GM18858 (cell line): ENCODE data around the gene PRKCE.

Source experiments
- ATAC-seq: cut with Tn5 transposase; IDR thresholded peaks from one replicate; pipeline ENCODE4 v1.9.1; 2021; ENCODE audit not compliant: unreplicated experiment

Gene PRKCE

DNA sequence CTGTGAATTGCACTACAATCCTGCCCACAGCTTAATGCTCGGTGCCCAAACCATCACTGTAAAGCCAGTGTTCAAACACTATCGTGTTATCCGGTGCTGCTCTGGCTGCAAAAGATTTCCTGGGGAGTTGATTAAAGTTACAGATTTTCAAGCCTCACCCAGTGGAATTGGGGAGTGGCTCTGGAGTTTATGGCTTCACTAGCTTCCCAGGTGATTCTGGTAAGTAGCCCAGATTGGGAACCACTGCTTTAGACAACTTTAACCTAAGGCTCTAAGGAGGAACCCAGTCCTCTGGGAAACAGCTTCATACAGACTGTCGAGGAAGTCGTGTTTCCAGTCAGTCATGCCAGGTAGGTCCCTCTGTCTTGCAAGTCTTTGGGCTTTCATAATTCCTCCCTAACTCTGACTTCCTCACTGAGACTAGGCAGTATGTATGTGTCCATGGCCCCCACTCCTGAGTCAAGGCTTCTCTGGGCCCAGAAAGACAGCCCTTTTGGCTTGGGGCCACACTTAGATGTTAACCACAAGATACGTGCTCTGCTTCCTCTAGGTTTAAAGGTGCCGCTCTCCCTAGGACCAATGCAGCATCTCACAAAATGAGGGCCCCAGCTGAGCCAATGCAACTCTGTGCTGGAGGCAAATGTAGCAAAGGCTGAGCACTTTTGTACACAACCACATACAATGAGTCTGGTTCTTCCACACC is 299.7 kb downstream of the PRKCE start:
- ATAC-seq = no peak

DNA sequence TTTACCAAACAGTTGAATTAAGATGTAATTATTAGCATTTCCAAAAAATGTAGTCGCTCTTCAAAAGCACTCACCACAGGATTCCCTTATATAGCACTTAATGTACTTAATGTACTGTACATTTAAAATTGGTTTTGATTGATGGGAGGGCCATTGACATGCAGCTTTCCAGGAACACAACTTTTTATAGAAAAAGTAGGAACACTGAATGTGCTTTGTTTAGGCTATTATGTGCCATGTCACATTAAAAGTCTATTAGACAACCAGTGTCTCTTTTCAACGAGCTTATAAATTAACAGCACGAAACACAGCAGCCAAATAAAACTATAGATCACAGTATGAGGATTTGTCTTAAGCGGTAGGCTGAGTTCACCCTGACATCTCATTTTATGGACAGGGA is 301.1 kb downstream of the PRKCE start:
- no peak for ATAC-seq

DNA sequence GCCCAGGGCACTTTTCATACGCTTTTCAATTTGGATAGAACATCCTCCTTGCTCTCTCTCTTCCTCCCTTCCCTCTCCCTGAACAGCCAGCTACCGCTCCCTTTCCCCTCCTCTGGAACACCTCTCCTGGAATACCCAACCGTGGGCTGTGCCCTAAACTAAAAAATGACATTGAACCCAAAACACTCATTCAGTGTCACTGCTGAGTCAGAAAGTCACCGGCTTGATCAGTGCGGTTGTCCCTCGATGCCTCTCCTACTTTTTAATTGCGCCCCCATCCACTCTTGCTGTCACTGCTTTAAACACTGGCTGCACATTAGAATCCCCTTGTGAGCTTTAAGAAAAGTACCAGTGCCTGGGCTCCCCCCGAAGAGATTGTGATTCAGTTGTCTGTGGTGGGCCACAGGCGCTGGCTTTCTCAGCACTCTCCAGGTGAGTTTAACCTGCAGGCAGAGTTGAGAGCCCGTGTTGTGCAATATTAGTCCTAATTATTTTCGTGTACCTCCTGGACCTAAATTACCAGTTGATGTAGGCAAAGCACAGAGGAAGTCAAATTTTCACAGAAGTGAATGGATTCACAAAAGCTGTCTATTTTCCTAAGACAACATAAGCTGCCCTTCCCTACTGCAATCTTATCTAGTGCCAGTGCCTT is 302.0 kb downstream of the PRKCE start:
- ATAC-seq = no peak

DNA sequence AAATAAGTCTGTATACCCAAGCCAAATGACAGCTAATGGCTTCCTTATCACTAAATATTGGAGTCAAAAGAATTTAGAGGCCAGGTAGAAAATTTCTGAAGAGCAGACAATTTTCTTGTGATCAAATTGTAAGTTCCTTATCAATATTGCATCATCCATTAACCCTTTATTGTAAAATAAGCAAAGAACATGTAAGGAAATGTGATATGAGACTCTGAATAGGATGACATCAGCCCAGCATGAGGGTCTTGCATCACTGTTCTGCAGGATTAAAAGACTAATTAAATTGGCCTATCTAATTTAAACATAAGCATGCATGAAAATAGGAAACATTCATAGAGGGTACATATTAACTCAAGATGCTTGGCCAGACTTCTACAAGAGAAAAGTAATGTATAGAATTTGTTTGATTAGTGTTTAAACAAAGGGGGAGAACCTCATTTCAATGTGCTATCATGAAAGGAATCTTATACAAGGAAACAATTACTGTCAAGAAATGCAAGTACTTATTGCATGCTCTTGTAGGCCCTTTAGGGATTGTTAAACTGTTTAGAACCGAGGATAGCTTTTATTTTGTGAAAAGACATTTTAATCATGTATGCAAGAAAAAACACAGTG is 302.9 kb downstream of the PRKCE start:
- no peak for ATAC-seq

DNA sequence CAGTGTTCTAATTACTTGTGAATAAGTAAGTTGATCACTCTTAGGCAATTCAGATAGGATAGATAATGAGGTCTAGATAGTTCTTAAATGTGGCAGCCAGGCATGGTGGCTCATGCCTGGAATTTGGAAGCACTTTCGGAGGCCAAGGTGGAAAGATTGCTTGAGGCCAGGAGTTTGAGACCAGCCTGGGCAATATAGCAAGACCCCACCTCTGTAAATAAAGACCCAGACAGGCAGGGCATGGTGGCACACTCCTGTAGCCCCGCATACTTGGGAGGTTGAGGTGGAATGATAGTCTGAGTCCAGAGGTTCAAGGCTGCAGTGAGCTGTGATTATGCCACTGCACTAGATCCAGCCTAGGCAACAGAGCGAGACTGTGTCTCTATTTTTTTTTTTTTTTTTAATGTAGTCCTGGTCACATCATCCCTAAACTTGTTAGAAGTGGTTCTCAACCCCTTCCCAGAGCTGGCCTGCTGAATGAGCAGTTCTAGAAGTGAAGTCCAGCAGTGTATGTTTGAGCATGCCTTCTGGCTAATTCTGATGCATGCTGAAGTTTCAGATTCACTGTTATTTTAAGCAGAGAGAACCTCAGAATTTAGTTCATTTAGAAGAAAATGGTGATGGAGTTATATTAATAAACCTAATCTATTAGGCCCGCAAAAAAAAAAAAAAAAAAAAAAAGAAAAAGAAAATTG is 306.2 kb downstream of the PRKCE start:
- ATAC-seq = no peak

DNA sequence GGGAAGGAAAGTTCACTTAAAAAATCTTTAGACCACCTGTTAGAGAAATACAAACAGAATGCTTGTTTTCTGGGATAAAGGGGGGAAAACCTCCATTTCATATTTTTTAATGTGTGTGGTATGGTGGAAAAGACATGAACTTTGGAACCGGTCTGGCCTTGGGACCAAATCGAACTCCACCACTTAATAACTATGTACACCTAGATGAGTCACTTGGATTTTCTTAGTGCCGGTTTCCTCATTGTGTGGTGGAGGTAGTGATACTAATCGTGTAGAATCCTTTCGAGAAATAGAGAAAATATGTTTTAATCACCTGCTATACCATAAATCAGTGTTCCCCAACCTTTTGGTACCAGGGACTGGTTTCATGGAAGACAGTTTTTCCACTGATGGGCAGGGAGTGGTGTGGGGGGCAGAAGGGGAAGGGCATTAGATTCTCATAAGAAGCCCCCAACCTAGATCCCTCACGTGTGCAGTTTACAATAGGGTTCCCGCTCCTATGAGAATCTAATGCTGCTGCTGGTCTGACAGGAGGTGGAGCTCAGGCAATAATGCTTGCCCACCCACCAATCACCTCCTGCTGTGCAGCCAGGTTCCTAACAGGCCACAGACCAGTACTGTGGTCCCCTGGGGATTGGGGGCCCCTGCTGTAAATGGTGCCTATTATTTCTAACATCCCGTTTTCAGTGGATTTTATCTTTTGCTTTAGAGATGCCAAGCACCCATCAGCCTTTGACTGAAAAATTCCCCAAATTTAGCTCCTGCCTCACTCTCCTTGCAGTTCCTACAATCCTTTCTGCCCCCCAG is 308.8 kb downstream of the PRKCE start:
- no peak for ATAC-seq

DNA sequence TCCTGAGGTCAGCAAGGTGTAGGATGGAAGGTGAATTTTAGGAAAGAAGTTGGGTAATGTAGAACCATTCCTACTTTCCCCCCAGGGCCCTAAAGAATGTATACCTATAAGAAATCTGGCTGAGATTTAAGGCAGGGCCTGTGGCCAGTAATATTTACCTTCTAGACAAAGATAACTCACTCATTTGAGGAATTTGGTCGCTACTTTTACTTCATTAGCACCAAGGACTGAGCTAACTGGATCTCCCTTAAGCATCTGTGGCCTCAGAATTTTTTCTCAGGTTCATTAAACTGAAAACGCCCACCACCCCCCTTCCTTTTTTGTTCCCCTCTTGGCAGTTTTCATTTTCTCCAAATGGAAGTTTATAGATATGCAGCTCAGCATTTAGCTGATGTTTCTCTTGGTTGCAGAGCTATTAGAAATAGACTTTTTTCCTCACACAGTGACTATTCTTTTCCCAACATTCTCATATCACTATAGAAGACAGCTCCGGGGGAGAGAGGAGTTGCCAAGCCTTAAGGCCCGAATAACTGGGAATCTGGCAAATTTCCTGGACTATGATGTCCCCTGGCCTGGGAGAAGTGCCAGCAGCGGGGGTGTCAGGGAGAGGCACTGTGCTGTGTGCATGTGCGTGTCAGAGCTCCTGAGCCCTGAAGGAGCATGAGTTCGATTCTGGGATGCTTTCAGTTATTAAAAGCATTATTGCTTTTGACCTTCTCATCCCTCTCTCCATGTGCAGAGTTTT is 310.9 kb downstream of the PRKCE start:
- ATAC-seq = no peak

DNA sequence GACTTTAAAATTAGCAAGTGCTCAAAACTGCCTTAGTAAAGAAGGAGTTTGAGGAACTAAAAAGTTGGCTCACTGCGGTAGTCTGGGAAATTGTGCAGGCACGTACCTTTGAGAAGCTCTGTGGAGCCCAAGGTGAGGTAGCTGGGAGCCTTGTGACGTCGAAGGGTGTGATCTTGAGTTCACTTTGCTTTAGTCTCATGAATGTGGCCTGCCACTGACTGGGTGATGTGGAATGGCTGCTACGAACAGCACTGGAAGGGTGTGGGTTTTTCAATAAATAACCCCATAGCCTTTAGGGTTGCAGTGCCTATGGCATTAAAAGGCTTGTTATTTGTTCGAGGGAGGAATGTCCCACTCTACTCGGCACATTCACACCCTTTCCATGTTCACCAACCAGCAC is 312.3 kb downstream of the PRKCE start:
- ATAC-seq = no peak

DNA sequence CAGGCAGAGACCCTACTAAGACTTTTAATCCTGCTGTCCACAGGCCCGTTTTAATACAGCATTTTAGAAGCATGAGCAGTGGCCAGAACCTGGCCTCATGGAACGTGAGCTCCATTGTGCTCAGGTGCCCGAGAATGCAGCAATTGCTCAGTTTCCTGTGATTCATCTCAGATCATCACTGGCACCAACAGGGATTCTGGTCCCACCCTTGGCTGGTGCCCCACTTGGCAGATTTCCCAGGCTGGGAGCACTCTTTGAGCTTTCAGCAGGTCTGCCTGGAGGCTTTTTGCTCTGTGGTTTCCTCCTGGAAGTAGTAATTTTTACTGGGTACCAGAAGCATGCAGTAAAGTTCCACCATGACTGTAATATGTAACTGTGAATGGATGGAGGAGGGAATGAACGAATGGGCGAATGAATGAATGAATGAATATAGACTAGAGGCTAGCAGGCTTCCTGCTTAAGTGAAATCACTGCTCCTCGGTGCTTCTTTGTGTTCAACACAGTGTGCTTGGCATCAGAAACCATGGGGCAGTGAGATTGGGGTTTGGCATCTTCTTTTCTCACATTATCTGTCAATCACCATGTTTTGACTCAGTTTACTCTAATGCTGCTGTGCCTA is 312.9 kb downstream of the PRKCE start:
- no peak for ATAC-seq

DNA sequence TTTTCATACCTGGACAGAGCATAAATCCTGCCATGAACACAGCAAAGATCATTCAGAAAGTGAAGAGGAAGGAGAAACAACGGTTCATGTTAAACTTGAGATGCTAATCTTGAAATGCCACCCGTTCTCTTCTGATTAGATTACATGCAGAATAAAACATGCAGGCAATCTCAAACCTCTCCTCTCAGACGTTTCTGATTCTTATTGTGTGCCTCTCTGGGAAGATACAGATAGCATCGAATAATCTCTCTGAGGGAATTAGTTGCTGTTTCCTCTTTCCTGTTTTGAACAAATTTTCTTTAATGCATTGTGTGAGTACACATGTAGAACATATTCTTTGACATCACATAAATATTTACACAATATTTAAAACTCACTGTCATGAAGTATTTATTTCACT is 313.4 kb downstream of the PRKCE start:
- no peak for ATAC-seq

DNA sequence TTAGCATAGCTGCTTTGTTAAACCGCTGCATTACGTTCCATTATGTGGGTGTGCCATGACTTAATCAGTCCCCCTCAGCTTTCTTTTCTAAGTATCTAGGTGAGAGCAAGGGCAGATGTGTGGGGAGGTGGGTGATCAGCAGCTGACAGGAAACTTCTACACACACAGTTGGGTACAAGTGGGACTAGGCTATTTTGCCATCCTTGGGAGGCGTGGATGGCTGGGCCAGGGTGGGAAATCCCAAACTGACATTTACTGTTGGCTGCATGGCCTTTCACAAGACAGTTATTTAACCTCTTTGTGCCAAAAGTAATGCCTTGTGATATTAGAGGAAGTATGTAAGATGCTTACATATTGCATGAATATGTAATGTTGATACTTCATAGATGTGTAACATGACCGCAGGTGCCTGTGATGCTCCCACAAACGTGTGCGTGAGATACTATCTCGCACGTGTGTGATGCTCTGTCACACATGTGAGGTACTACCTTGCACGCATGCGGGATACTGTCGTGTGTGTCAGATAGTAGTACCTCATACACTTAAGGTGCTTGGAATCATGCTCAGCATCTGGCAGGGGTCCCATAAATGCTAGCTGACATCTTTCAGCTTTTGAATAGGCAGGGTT is 314.5 kb downstream of the PRKCE start:
- ATAC-seq = no peak

DNA sequence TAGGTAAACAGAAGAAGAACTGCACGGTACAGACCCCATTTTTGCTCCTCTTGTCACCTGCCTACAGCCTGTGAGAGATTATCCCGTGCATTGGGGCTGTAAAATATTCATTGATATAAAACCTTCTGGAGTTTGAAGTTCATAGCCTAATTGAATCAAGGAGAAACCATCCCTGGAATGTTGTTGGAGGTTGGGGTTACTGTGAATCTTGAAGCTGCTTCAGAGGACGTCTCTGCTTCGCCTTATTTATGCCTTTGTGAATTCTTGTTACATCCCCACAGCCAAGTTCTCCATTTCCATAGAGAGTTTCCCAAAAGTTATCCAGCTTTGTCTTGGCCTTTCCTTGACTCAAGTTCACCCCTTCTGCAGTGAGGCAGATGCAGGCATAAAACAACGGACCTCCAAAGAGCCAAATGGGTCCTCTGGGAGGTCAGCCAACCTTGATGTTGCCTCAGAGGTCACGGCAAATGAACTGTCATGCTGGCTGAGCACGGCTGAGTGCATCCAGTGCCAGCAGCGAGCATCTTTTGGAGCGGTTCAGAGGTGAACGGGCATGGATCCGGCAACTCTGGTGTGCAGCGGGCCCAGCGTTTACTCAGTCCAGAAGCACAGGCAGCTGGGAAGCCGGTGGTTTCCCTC is 317.6 kb downstream of the PRKCE start:
- no peak for ATAC-seq

DNA sequence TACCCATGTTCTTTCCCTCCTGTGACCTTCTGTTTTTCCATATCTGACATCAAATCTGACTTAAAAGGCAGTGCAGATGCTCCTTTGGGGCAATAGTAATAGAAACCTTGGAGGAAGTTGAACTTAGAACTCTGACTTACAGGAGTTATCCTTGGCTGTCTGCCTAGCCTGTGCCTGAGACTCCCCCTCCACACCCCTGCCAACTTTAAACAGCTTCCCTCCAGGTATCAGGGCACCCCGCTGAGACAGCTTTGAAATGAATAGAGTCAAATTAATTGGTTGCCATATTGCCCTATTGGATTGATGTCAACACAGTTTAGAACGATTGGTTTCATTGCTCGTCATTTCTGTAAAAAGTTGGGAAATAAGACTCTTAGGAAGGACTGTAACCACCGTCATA is 322.0 kb downstream of the PRKCE start:
- no peak for ATAC-seq

DNA sequence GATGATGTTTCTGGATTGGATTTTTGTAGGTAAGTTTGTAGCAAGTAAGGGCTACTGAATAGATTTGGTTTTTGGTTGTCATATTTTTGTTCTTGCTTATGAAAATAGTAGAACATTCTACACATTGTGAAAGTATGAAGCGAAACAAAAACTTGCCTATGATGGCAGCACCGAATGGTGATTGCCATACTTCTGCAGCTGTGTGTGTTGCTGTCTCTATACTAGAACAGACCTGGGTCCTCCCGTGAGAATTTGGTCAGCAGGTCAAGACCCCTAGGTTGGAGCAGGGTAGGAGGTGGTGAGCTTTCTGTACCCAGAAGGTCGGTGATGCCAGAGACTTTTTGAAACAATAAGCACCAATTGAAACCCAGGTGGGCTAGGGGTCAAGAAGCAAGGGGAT is 322.6 kb downstream of the PRKCE start:
- ATAC-seq = peak; percentile 78

DNA sequence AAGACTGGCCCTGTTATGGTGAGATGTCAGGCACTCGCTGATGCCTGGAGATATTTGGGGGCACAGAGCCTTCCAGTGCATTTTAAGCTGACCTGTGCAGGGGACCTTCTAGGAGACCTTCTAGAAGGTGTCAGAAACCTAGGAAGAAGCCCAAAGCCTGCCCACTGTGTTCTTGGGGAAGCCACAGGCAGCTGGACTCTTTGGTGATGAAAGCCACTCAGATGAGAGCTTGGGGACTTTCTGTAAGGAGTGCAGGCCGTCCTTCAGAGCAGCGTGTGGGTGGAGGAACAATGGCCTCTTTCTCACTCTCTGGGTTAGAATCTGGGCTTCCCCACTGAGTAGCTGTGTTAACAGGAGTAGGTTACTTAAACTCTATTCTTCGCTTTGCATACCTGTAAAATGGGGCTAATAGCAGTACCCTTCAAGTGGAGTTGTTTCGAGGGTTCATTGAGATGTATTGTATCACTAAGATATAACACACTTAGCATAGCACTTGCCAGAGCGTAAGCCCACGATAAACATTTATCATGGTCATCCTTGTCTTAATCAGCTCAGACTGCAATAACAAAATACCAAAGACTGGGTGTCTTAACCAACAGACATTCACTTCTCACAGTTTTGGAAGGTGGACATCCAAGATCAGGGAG is 323.4 kb downstream of the PRKCE start:
- no peak for ATAC-seq

DNA sequence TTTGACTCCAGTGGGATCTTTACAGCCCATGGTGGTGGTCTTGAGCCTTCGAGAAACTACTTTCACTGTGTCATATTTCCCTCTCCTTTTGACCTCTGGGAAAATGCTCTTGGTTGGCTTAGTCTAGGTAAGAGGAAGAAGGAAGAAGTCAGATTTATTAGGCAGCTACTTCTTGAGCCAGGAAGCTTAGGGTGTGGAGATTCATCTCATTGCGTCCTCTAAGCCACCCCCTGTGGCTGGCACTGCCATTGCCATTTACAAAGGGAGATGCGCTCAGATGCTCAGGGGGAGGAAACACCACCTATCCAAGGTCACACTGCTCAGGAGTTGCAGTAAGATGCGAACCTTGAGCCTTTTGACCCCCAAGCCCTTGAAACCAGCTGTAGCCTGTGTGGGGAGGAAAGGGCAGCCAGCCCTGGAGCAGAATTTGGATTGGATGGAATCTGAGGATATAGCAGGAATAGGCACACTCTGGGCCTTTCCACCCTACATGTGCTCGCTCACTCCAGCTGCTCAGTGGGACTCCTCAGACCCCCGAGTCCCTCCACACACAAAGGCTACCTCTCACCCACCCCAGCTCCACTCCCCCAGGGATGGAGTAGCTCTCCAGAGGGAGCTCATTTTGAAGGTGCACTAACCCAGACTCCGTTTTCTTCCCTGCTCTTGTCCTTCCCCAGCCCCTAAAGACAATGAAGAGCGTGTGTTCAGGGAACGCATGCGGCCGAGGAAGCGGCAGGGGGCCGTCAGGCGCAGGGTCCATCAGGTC is 324.5 kb downstream of the PRKCE start:
- ATAC-seq = no peak

DNA sequence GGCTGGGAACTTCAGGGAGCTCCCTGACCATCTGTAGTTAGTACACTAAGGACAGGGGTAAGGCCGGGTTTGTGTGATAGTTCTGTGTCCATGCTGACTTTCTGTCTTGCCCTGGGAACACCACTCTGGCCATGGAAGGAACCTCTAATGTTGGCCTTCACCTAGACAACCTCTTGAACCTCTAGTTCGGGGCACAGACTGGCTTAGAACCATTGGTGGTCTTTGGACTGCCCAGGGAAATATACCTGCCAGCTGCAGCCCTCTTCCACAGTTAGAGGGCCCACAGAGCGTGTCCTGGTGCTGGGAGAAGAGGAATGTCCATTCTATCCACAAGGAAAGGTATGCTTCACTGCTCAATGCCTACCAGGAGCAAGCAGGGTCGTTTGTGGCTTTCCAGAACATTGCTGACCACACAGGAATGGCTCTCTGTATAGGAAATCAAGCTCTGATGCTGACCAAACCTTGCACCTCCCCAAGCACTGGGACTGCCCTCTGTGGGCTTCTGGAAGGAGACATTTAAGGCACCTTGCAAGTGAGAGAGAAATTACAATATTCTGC is 326.9 kb downstream of the PRKCE start:
- ATAC-seq = no peak
